Hematopoietic multipotent progenitor cell treated with erythropoietin and hydrocortisone succinate and interleukin-3 and kit ligand, for 8 days (in vitro differentiated cells): ENCODE results near the gene INTS3.
A peak's percentile ranks its signal among the peaks of the same experiment; 100 is the strongest.
"Not testable (repeated sequence)": the region's sequence is repeated elsewhere in the genome, so short reads cannot be mapped to it uniquely, and the experiment has no call there.

Experiments used
- DNase-seq: peaks from one replicate; pipeline ENCODE4 v3.0.0-alpha.2; 2015

INTS3 gene

GRCh38 chr1:153779781-153780541 is 52.1 kb downstream of the INTS3 start:
- DNase-seq, result no peak

GRCh38 chr1:153780551-153780950 is 52.7 kb downstream of the INTS3 start:
- DNase-seq, result no peak

- DNase-seq, result not testable (repeated sequence)
Observed at GRCh38 chr1:153782648-153783047, 54.8 kb downstream of the INTS3 start.

- peak; percentile 90 for DNase-seq
Observed at GRCh38 chr1:153783233-153784190, 55.7 kb downstream of the INTS3 start.

- no peak for DNase-seq
Observed at GRCh38 chr1:153786038-153786790, 58.4 kb downstream of the INTS3 start.

GRCh38 chr1:153789478-153790034 is 61.7 kb downstream of the INTS3 start:
- DNase-seq, result no peak

- DNase-seq, result no peak
Observed at GRCh38 chr1:153790313-153790965, 62.6 kb downstream of the INTS3 start.

- peak; percentile 62 for DNase-seq
Observed at GRCh38 chr1:153790966-153791647, 63.3 kb downstream of the INTS3 start.

- no peak for DNase-seq
Observed at GRCh38 chr1:153791648-153792253, 63.9 kb downstream of the INTS3 start.

GRCh38 chr1:153792631-153793041 is 64.8 kb downstream of the INTS3 start:
- no peak for DNase-seq

GRCh38 chr1:153793261-153793972 is 65.6 kb downstream of the INTS3 start:
- DNase-seq, result no peak

- DNase-seq, result no peak
Observed at GRCh38 chr1:153793973-153794615, 66.2 kb downstream of the INTS3 start.

- DNase-seq, result no peak
Observed at GRCh38 chr1:153794624-153795329, 66.9 kb downstream of the INTS3 start.

- DNase-seq, result no peak
Observed at GRCh38 chr1:153795330-153795837, 67.5 kb downstream of the INTS3 start.

GRCh38 chr1:153795934-153796785 is 68.3 kb downstream of the INTS3 start:
- no peak for DNase-seq

- DNase-seq, result peak; percentile 75
Observed at GRCh38 chr1:153796786-153797659, 69.2 kb downstream of the INTS3 start.

GRCh38 chr1:153798468-153798780 is 70.6 kb downstream of the INTS3 start:
- no peak for DNase-seq
